Upper lobe of left lung (tissue), 4 donors: ENCODE data around the gene MARCHF3.

Experiments
- EP300 ChIP-seq, 4 donors: sonication (generic); formaldehyde crosslinking; IDR thresholded peaks; one replicate each; pipeline ENCODE4 v1.5.1; 2017; ENCODE audit warnings: antibody characterized with exemption in 4 of 4, control low read depth in 2 of 4
- POLR2A ChIP-seq, 4 donors: fragments of 450-650 bp; IDR thresholded peaks; one replicate each; pipeline ENCODE4 v1.5.1; 2016 to 2017; ENCODE audit warnings: antibody characterized with exemption in 4 of 4, mild to moderate bottlenecking in 2 of 4
- POLR2AphosphoS5 ChIP-seq, 2 donors: sonication (generic); formaldehyde crosslinking; IDR thresholded peaks; one replicate each; pipeline ENCODE4 v1.5.1; 2017; ENCODE audit warnings: antibody characterized with exemption in 2 of 2
- TF ChIP-seq, protein P1 (sequence below), 6 experiments: fragments of 450-650 bp in 4 of 6; fragments of 200-600 bp in 2 of 6; sonication (generic) in 2 of 6; IDR thresholded peaks; one replicate each; pipeline ENCODE4 v1.5.1; 2016 to 2019; ENCODE audit warnings: antibody characterized with exemption in 6 of 6

DNA sequence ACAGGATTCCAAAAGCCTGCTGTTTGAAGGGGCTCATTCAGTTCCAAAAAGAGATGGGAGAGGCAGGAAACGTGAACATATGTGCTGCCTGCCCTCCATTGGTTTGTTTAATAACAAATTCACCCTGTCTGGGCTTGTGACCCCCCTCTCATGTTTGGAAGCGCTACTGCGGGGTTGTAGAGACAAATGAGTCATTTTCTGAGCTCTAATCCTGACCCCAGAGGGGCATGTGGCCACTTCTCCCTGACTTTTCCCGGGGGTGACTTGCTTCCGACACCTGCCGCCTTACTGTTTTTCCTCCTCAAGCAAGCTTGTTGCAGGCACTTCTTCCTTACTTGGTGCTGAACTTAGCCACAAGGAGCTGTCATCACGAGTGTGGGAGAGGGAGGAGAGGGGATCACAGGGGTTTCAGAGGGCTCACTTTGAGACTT, 177.5 kb downstream of the MARCHF3 start:
- no peak for TF ChIP-seq POLR2A (IDR thresholded peaks at IDR 0.05)
- TF ChIP-seq, protein P1, sequence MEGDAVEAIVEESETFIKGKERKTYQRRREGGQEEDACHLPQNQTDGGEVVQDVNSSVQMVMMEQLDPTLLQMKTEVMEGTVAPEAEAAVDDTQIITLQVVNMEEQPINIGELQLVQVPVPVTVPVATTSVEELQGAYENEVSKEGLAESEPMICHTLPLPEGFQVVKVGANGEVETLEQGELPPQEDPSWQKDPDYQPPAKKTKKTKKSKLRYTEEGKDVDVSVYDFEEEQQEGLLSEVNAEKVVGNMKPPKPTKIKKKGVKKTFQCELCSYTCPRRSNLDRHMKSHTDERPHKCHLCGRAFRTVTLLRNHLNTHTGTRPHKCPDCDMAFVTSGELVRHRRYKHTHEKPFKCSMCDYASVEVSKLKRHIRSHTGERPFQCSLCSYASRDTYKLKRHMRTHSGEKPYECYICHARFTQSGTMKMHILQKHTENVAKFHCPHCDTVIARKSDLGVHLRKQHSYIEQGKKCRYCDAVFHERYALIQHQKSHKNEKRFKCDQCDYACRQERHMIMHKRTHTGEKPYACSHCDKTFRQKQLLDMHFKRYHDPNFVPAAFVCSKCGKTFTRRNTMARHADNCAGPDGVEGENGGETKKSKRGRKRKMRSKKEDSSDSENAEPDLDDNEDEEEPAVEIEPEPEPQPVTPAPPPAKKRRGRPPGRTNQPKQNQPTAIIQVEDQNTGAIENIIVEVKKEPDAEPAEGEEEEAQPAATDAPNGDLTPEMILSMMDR (IDR thresholded peaks at IDR 0.05), result no peak
- no peak for TF ChIP-seq POLR2AphosphoS5 (IDR thresholded peaks at IDR 0.05)
- TF ChIP-seq EP300 (IDR thresholded peaks at IDR 0.05), result no peak
